Measurements from ENCODE around the gene HTR3A.

- TF ChIP-seq CTCF (conservative IDR thresholded peaks at IDR 0.05; ENCODE audit: low read length) (no peak), EZH2phosphoT487 (IDR thresholded peaks at IDR 0.05; ENCODE audit: borderline replicate concordance) (no peak)
Measured at GRCh38 chr11:114033572-114033971, 58.7 kb downstream of the HTR3A start.

All from Loucy (cell line).